Body of pancreas (tissue), 4 donors: ENCODE measurements around the gene PPRC1.

Experiments
- POLR2A ChIP-seq, 3 donors: fragments of 450-650 bp; IDR thresholded peaks; one replicate each; pipeline ENCODE4 v1.6.1; 2016; ENCODE audit warnings: antibody characterized with exemption in 3 of 3, mild to moderate bottlenecking in 2 of 3
- TF ChIP-seq, protein P1 (sequence below), 7 experiments: fragments of 450-650 bp in 4 of 7; fragments of 200-600 bp in 3 of 7; sonication (generic) in 3 of 7; IDR thresholded peaks; one replicate each; pipeline ENCODE4 v1.5.1; 2016 to 2019; ENCODE audit warnings: antibody characterized with exemption in 7 of 7

DNA sequence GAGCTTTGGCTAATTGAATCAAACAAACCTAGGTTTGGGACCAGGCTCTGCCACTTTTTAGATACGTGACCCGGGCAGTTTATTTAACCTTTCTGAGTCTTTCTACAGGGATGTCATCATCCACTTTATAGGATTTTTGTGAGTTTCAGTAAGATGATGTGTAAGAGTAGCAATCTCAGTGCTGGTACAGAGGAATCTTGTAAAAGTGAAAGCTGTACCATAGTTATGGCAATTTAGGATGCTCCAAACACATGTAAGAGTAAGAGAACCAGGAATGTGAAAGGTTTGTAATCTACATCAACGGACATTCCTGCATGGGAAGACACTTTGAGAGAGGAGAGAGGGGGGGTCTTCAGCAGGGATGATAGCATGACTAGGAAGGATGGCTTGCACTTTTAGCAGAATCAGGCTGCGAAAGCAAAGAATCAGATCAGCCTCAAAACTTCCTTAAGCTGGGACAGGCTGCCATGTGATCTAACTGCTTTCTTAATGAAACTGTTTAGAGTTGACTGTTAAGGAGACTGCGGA is 20.3 kb downstream of the PPRC1 start:
- TF ChIP-seq POLR2A (IDR thresholded peaks at IDR 0.05): no peak
- TF ChIP-seq, protein P1, sequence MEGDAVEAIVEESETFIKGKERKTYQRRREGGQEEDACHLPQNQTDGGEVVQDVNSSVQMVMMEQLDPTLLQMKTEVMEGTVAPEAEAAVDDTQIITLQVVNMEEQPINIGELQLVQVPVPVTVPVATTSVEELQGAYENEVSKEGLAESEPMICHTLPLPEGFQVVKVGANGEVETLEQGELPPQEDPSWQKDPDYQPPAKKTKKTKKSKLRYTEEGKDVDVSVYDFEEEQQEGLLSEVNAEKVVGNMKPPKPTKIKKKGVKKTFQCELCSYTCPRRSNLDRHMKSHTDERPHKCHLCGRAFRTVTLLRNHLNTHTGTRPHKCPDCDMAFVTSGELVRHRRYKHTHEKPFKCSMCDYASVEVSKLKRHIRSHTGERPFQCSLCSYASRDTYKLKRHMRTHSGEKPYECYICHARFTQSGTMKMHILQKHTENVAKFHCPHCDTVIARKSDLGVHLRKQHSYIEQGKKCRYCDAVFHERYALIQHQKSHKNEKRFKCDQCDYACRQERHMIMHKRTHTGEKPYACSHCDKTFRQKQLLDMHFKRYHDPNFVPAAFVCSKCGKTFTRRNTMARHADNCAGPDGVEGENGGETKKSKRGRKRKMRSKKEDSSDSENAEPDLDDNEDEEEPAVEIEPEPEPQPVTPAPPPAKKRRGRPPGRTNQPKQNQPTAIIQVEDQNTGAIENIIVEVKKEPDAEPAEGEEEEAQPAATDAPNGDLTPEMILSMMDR (IDR thresholded peaks at IDR 0.05): no peak
